ENCODE measurements around the gene PSMC3.

Gene PSMC3

DNA sequence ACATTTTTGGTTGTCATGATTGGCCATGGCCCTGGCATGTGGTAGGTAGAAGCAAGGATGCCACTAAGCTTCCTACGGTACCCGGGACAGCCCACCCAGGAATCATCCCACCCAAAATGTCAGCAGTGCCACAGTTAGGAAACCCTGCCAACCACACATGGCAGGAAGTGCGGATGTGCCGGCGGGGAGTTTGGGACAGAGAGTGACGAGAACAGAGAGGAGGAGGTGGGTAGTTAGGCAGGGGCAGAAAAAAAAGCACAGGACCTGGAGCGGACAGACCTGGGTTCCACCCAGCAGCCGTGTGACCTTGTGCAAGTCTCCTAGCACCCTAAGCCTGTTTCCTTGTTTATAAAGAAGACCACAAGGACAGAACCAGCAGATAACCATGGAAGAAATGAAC, 51.2 kb downstream of the PSMC3 start:
- DNase-seq, result no peak

DNA sequence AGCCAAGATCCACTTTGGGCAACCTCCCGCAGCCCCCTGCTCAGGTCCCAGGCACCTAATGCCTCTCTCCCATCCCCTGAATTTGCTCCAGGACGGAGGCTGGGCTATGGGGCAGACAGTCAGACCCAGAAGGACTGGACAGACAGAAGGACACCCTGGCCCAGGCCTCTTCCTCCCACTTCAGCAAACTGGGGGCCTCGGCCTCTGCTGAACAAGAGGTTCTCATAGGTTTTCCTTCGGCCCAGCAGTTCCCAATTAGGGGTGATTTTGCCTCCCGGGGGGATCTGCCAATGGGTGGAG, 51.6 kb downstream of the PSMC3 start:
- no peak for DNase-seq

DNA sequence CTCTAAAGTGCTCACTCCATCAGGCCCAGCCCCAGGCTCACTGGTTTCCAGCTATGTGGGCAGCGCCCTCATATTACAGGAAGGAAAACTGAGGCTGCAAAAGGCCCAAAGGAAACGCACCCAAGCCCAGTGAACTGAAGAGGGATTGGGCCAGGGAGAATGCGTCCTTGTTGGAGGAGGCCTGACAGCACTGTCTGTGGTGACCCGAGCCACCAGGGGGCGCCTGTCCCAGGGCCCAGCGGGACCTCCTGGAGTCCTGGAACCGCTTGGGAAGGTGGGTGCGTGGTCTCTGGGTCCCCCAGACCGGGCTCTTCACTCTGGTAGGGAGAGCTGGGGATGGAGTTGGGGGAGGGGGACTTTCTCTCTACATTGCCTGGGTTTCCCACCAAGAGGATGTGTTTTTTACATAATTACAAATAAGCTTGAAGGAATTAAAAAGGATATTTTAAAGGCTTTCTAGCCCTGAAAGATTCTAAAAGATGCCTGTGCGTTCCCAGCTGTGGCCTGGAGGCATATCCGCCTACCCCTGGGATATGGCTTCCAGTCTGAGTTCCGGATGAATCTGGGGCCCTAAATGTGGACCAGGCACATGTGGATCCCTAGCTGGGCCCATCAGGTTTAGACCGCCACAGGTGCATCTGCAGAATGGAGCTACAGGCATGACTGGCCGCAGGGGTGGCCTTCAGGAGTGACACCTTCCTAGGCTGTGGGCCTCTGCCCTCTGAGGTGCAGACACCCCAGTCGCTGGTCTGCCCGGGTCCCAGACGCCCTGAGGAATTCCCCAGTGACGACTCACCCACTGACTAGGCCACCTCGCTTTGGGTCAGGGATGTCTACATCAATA, 52.1 kb downstream of the PSMC3 start:
- DNase-seq, result peak; percentile 91

DNA sequence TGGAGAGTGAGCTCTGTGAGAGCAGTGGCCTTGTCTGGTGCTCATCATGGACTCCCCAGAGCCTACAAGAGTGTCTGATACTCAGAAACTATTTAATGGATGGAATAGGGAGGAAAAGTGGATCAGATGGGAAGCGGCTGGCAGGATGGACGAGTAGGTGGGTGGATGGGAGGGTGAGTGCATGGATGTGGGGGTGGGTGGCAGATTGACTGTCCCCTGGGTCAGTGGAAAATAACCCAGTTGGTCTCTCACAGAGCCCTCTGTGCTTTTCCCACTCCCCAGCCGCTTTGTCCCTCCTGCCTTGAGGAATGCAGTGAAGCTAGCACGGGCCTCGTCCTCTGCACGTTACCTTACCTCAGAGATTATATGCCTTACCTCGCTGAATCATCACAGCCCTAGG, 53.8 kb downstream of the PSMC3 start:
- DNase-seq, result no peak

DNA sequence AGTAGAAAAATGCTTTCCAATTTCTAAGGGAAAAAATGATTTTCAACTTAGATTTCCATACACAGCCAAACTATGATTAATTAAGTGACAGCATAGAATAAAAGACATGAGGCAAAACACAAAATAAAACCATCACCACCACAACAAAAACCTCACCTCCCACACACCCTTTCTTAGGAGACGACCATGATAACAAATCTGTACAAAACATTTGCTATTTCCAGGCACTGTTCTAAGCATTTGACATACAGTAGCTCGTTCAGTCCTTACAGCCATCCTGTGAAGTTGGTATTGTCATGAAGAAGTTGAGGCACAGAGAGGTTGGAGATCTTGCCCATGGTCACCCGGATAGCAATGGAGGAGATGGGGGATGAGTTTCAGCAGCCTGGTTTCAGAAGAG, 56.6 kb downstream of the PSMC3 start:
- DNase-seq, result no peak

Measured in activated T-cell treated with anti-CD3 and anti-CD28 coated beads, Interleukin-2, amount 50 U/mL, for 48 hours (primary cell).